ENCODE data around the gene YBX1. TPM values are rescaled to one million over a fixed set of nuclear protein-coding genes. Genes with fewer than 3 reads are reported as not detected.
"Not testable (repeated sequence)": the region's sequence is repeated elsewhere in the genome, so short reads cannot be mapped to it uniquely, and the experiment has no call there.

Gene YBX1
- total and polyA plus RNA-seq, 2 experiments from 2014 or later, result 177 to 418 TPM

DNA sequence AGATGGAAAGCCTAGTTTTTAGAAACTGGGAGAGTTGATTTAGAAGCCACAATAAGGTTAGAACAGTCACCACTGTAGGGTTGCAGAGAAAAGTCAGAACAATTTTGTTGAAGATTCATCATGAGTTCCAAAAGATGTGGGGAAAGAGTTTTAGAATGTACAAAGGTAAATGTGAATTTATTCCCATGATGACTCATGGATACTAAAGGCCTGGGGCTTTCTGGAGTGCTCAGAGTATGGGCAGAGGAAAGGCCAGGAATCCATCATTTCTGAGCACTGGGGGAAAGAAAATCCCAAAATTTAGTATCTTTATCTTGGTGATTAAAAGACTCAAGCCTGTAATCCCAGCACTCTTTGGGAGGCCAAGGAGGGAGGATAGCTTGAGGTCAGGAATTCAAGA, 17.8 kb downstream of the YBX1 start:
- no peak overlapping the region for H3K4me2 ChIP-seq
- no peak for TF ChIP-seq EZH2phosphoT487 (IDR thresholded peaks at IDR 0.05; ENCODE audit: low read depth, severe bottlenecking, unreplicated experiment)
- TF ChIP-seq, protein P1, sequence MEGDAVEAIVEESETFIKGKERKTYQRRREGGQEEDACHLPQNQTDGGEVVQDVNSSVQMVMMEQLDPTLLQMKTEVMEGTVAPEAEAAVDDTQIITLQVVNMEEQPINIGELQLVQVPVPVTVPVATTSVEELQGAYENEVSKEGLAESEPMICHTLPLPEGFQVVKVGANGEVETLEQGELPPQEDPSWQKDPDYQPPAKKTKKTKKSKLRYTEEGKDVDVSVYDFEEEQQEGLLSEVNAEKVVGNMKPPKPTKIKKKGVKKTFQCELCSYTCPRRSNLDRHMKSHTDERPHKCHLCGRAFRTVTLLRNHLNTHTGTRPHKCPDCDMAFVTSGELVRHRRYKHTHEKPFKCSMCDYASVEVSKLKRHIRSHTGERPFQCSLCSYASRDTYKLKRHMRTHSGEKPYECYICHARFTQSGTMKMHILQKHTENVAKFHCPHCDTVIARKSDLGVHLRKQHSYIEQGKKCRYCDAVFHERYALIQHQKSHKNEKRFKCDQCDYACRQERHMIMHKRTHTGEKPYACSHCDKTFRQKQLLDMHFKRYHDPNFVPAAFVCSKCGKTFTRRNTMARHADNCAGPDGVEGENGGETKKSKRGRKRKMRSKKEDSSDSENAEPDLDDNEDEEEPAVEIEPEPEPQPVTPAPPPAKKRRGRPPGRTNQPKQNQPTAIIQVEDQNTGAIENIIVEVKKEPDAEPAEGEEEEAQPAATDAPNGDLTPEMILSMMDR (IDR thresholded peaks at IDR 0.05; ENCODE audit: poor library complexity), result no peak
- TF ChIP-seq EZH2 (IDR thresholded peaks at IDR 0.05; ENCODE audit: borderline replicate concordance), result no peak
- H2AFZ ChIP-seq, result no peak overlapping the region
- H3K4me1 ChIP-seq (ENCODE audit: insufficient read depth), result no peaks in the 10 kb centered on the region
- H3K9me3 ChIP-seq (ENCODE audit: low read depth), result no peaks in the 10 kb centered on the region
- H3K79me2 ChIP-seq, result peaks cover 64% of the 10 kb centered on the region
- H3K9me2 ChIP-seq (replicated peaks; ENCODE audit: insufficient read depth), result no peaks in the 10 kb centered on the region
- no peak overlapping the region for H3K27ac ChIP-seq
- H4K20me1 ChIP-seq (ENCODE audit: insufficient read depth, poor library complexity, severe bottlenecking), result peaks cover 7% of the 10 kb centered on the region
- H3K27me3 ChIP-seq, result no peaks in the 10 kb centered on the region
- no peaks in the 10 kb centered on the region for H3K36me3 ChIP-seq (replicated peaks; ENCODE audit: insufficient read depth, low read depth)
- DNase-seq (ENCODE audit: low spot score), result no peak
- H3K4me3 ChIP-seq, result no peak overlapping the region

DNA sequence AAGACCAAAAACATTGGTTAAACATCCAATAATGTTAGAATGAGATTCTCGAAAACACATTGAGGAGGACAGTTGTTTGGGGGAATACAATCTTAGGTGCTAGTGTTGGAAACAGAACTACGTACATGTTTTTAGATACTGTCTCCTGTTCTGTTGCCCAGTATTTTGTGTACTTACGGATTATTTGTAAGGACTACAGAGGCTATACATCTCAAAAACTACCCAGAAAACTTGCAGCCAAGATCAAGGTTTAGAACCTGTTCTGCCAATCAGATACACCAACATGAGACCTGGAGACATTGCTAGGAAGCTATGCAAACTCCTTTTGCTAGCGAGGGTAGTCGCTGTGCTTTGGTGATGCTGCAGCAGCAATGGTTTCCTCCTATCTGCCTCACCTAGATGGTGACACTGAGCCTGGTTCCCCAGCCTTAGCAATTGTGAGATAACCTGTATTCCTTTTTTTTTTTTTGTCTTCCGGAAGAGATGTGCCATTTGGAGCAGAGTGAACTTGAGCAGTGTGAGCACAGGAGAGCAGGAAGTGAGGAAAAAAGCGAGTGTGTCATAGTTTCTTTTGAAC, 21.8 kb downstream of the YBX1 start:
- H3K27ac ChIP-seq, result no peak overlapping the region
- H3K4me2 ChIP-seq, result no peak overlapping the region
- H3K4me1 ChIP-seq (ENCODE audit: insufficient read depth), result no peaks in the 10 kb centered on the region
- H3K79me2 ChIP-seq, result peaks cover 39% of the 10 kb centered on the region
- TF ChIP-seq EZH2 (IDR thresholded peaks at IDR 0.05; ENCODE audit: borderline replicate concordance), result no peak
- TF ChIP-seq, protein P1 (IDR thresholded peaks at IDR 0.05; ENCODE audit: poor library complexity), result no peak
- TF ChIP-seq EZH2phosphoT487 (IDR thresholded peaks at IDR 0.05; ENCODE audit: low read depth, severe bottlenecking, unreplicated experiment), result no peak
- H3K27me3 ChIP-seq, result no peaks in the 10 kb centered on the region
- DNase-seq (ENCODE audit: low spot score), result no peak
- H3K9me3 ChIP-seq (ENCODE audit: low read depth), result no peaks in the 10 kb centered on the region
- peaks cover 4% of the 10 kb centered on the region for H3K36me3 ChIP-seq (replicated peaks; ENCODE audit: insufficient read depth, low read depth)
- no peaks in the 10 kb centered on the region for H4K20me1 ChIP-seq (ENCODE audit: insufficient read depth, poor library complexity, severe bottlenecking)
- H3K9me2 ChIP-seq (replicated peaks; ENCODE audit: insufficient read depth), result no peaks in the 10 kb centered on the region
- 96% methylated on average over 7 of the region's 7 CpGs for WGBS (ENCODE audit: low lambda C conversion rate, missing lambda C conversion rate)
- no peak overlapping the region for H2AFZ ChIP-seq
- no peak overlapping the region for H3K4me3 ChIP-seq

DNA sequence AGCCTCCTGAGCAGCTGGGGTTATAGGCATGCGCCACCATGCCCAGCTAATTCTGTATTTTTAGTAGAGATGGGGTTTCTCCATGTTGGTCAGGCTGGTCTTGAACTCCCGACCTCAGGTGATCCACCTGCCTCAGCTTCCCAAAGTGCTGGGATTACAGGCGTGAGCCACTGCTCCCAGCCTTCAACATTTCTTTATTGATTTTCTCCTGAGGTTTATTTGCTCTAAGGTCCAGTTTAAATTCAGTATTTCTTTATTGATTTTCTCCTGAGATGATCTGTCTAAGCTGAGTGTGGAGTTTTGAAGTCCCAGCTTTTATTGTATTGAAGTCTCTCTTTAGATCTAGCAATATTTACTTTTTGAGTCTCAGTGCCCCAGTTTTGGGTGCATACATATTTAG, 30.6 kb downstream of the YBX1 start:
- not testable (repeated sequence) for H3K27me3 ChIP-seq; H4K20me1 ChIP-seq (ENCODE audit: insufficient read depth, poor library complexity, severe bottlenecking); H3K27ac ChIP-seq; H3K4me1 ChIP-seq (ENCODE audit: insufficient read depth); H2AFZ ChIP-seq; H3K36me3 ChIP-seq (replicated peaks; ENCODE audit: insufficient read depth, low read depth); H3K4me3 ChIP-seq; H3K4me2 ChIP-seq; H3K9me2 ChIP-seq (replicated peaks; ENCODE audit: insufficient read depth); DNase-seq (ENCODE audit: low spot score); H3K9me3 ChIP-seq (ENCODE audit: low read depth)
- 98% methylated on average over 3 of the region's 3 CpGs for WGBS (ENCODE audit: low lambda C conversion rate, missing lambda C conversion rate)
- peaks cover 38% of the 10 kb centered on the region for H3K79me2 ChIP-seq

DNA sequence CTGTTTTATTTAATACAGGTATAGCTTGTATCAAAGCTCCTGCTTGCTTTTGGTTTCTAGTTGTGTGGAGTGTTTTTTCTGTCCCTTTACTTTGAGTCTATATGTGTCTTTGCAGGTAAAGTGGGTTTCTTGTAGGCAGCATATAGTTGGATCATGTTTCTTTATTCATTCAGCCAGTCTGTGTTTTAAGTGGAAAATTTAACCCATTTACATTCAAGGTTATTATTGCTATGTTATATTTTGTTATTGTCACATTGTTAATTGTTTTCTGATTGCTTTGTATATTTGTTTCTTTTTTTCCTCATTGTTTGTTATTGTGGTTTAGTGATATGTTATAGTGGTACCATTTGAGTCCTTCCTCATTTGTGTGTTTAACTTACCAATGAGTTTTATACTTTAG, 31.1 kb downstream of the YBX1 start:
- TF ChIP-seq EZH2 (IDR thresholded peaks at IDR 0.05; ENCODE audit: borderline replicate concordance), result no peak
- TF ChIP-seq, protein P1 (IDR thresholded peaks at IDR 0.05; ENCODE audit: poor library complexity), result no peak
- no peak for TF ChIP-seq EZH2phosphoT487 (IDR thresholded peaks at IDR 0.05; ENCODE audit: low read depth, severe bottlenecking, unreplicated experiment)

DNA sequence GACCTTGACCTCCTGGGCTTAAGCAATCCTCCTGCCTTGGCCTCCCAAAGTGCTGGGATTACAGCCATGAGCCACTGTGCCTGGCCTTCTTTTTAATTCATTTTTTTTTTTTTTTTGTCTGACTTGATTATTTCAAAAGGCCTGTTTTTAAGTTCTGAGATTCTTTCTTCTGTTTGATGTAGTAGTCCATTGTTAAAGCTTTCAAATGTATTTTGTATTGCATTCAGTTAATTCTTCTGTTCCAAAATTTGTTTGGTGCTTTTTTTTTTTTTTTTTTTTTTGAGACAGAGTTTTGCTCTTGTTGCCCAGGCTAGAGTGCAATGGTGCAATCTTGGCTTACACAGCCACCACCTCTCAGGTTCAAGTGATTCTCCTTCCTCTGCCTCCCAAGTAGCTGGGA, 32.2 kb downstream of the YBX1 start:
- not testable (repeated sequence) for H3K4me1 ChIP-seq (ENCODE audit: insufficient read depth); H3K27ac ChIP-seq; H2AFZ ChIP-seq; H3K36me3 ChIP-seq (replicated peaks; ENCODE audit: insufficient read depth, low read depth); H3K9me2 ChIP-seq (replicated peaks; ENCODE audit: insufficient read depth); DNase-seq (ENCODE audit: low spot score); H3K4me3 ChIP-seq; H4K20me1 ChIP-seq (ENCODE audit: insufficient read depth, poor library complexity, severe bottlenecking); H3K4me2 ChIP-seq; H3K27me3 ChIP-seq; H3K9me3 ChIP-seq (ENCODE audit: low read depth)
- H3K79me2 ChIP-seq, result peaks cover 35% of the 10 kb centered on the region

More for the DNA sequence above, 31.1 kb downstream of the YBX1 start:
- no peaks in the 10 kb centered on the region for H4K20me1 ChIP-seq (ENCODE audit: insufficient read depth, poor library complexity, severe bottlenecking)
- H3K36me3 ChIP-seq (replicated peaks; ENCODE audit: insufficient read depth, low read depth), result no peaks in the 10 kb centered on the region
- H2AFZ ChIP-seq, result no peak overlapping the region
- H3K79me2 ChIP-seq, result peaks cover 38% of the 10 kb centered on the region
- no peak overlapping the region for H3K4me3 ChIP-seq
- H3K9me3 ChIP-seq (ENCODE audit: low read depth), result peaks cover 4% of the 10 kb centered on the region
- no peaks in the 10 kb centered on the region for H3K4me1 ChIP-seq (ENCODE audit: insufficient read depth)
- H3K27me3 ChIP-seq, result no peaks in the 10 kb centered on the region
- H3K27ac ChIP-seq, result no peak overlapping the region
- no peak for DNase-seq (ENCODE audit: low spot score)
- H3K4me2 ChIP-seq, result no peak overlapping the region
- H3K9me2 ChIP-seq (replicated peaks; ENCODE audit: insufficient read depth), result no peaks in the 10 kb centered on the region

Data from hepatocyte (in vitro differentiated cells).